SK-N-SH (cell line): ENCODE results near the gene ENDOV. TPM values are rescaled to one million over a fixed set of nuclear protein-coding genes. Genes with fewer than 3 reads are reported as not detected.

Source experiments
- CTCF ChIA-PET: fragments of 300-600, 350-600 bp; formaldehyde crosslinking; extraction: SDS; loops from one replicate; lab custom pipeline; 2021; lab: Yijun Ruan, JAX
- POLR2A ChIA-PET: fragments of 350-600 bp; sonication (Branson Sonifier 250); formaldehyde crosslinking; extraction: SDS; loops from one replicate; lab custom pipeline; 2020; ENCODE audit warnings: antibody characterized with exemption, inconsistent platforms; lab: Yijun Ruan, JAX
- DNase-seq: peaks from one replicate; pipeline ENCODE4 v3.0.0; 2012
- H2AFZ ChIP-seq: fragments of 200-600 bp; sonication (generic); 2 replicates; pipeline ENCODE4 v1.8.1; 2016; ENCODE audit warnings: antibody characterized with exemption, mild to moderate bottlenecking, low read depth
- H3F3A ChIP-seq: fragments of 200-600 bp; sonication (generic); replicated peaks from 2 replicates; pipeline ENCODE3; 2016; ENCODE audit warnings: antibody characterized with exemption, mild to moderate bottlenecking; ENCODE audit not compliant: insufficient read depth
- H3K27ac ChIP-seq, 2 experiments: fragments of 200-500 bp in 1 of 2; fragments of 200-600 bp in 1 of 2; sonication (Bioruptor generic) in 1 of 2; sonication (generic), shearing (Covaris generic) in 1 of 2; 2 replicates each; pipeline versions ENCODE4 v1.5.1 to v1.6.1; 2014 to 2016; ENCODE audit warnings: low read depth in 2 of 2, inconsistent platforms in 1 of 2, low read length in 1 of 2, mild to moderate bottlenecking in 1 of 2, mixed read lengths in 1 of 2
- H3K27me3 ChIP-seq: fragments of 200-600 bp; sonication (generic), shearing (Covaris generic); 2 replicates; pipeline ENCODE4 v1.6.1; 2016; ENCODE audit warnings: mixed run types; ENCODE audit not compliant: insufficient read depth
- H3K36me3 ChIP-seq, 2 experiments: fragments of 200-500 bp in 1 of 2; fragments of 200-600 bp in 1 of 2; sonication (Bioruptor generic) in 1 of 2; sonication (generic) in 1 of 2; replicated peaks in 1 of 2; 2 replicates each; pipeline versions ENCODE3 to v1.5.1; 2014 to 2016; ENCODE audit warnings: low read length in 1 of 2, mild to moderate bottlenecking in 1 of 2; ENCODE audit not compliant: insufficient read depth in 2 of 2, control insufficient read depth in 1 of 2
- H3K4me1 ChIP-seq, 2 experiments: fragments of 200-500 bp in 1 of 2; fragments of 200-600 bp in 1 of 2; sonication (Bioruptor generic) in 1 of 2; sonication (generic), shearing (Covaris generic) in 1 of 2; 2 replicates each; pipeline versions ENCODE4 v1.5.1 to v1.6.1; 2014 to 2016; ENCODE audit warnings: low read depth in 1 of 2, low read length in 1 of 2, mixed run types in 1 of 2; ENCODE audit not compliant: insufficient read depth in 2 of 2, control insufficient read depth in 1 of 2
- H3K4me2 ChIP-seq: fragments of 200-600 bp; sonication (generic), shearing (Covaris generic); 2 replicates; pipeline ENCODE4 v1.6.1; 2017; ENCODE audit warnings: mixed run types
- H3K4me3 ChIP-seq, 2 experiments: fragments of 200-500 bp in 1 of 2; fragments of 200-600 bp in 1 of 2; sonication (Bioruptor generic) in 1 of 2; sonication (generic), shearing (Covaris generic) in 1 of 2; 2 replicates each; pipeline versions ENCODE4 v1.5.1 to v1.8.1; 2014 to 2016; ENCODE audit warnings: low read depth in 2 of 2, inconsistent platforms in 1 of 2, low read length in 1 of 2, mild to moderate bottlenecking in 1 of 2, mixed read lengths in 1 of 2, moderate library complexity in 1 of 2
- H3K79me2 ChIP-seq: fragments of 200-600 bp; sonication (generic); 2 replicates; pipeline ENCODE4 v1.8.1; 2017; ENCODE audit warnings: mild to moderate bottlenecking; ENCODE audit not compliant: insufficient read depth
- H3K9ac ChIP-seq: fragments of 200-600 bp; sonication (generic); 2 replicates; pipeline ENCODE4 v1.6.1; 2017; ENCODE audit warnings: mixed run types
- H3K9me2 ChIP-seq: fragments of 200-600 bp; sonication (generic); 2 replicates; pipeline ENCODE4 v1.6.1; 2017; ENCODE audit warnings: mixed run types
- H3K9me3 ChIP-seq: fragments of 200-600 bp; sonication (generic); 2 replicates; pipeline ENCODE4 v1.6.1; 2017; ENCODE audit warnings: mixed run types, mild to moderate bottlenecking, moderate library complexity
- H4K20me1 ChIP-seq: fragments of 200-600 bp; sonication (generic); 2 replicates; pipeline ENCODE4 v1.6.1; 2017; ENCODE audit warnings: mild to moderate bottlenecking, mixed run types; ENCODE audit not compliant: insufficient read depth
- CHD2 ChIP-seq: fragments of 150-350 bp; IDR thresholded peaks from 2 replicates; pipeline ENCODE4 v1.6.1; 2018; ENCODE audit warnings: low read length; ENCODE audit not compliant: partially characterized antibody
- CTCF ChIP-seq: fragments of 200-600 bp; sonication (generic); IDR thresholded peaks from 2 replicates; pipeline ENCODE4 v1.6.1; 2017; ENCODE audit warnings: antibody characterized with exemption, mild to moderate bottlenecking, moderate library complexity
- ELF1 ChIP-seq: IDR thresholded peaks from 2 replicates; pipeline ENCODE4 v1.4.0; 2012
- EZH2phosphoT487 ChIP-seq: fragments of 200-600 bp; sonication (generic); IDR thresholded peaks from 2 replicates; pipeline ENCODE4 v1.6.1; 2017; ENCODE audit warnings: low read depth, mixed run types, mild to moderate bottlenecking, antibody characterized with exemption, moderate library complexity, borderline replicate concordance
- GABPA ChIP-seq: IDR thresholded peaks from 2 replicates; pipeline ENCODE4 v1.4.0; 2012; ENCODE audit warnings: low read depth, mild to moderate bottlenecking
- JUND ChIP-seq: IDR thresholded peaks from 2 replicates; pipeline ENCODE4 v1.4.0; 2012
- MAX ChIP-seq: IDR thresholded peaks from 2 replicates; pipeline ENCODE4 v1.4.0; 2012; ENCODE audit warnings: low read depth
- NRF1 ChIP-seq: IDR thresholded peaks from 2 replicates; pipeline ENCODE4 v1.6.1; 2012; ENCODE audit warnings: low read depth, mild to moderate bottlenecking, low read length
- POLR2AphosphoS5 ChIP-seq: IDR thresholded peaks from 2 replicates; pipeline ENCODE4 v1.6.1; 2012; ENCODE audit warnings: low read depth, low read length
- RAD21 ChIP-seq: IDR thresholded peaks from 2 replicates; pipeline ENCODE4 v1.6.1; 2012; ENCODE audit warnings: mild to moderate bottlenecking, low read length
- REST ChIP-seq: IDR thresholded peaks from 2 replicates; pipeline ENCODE4 v1.6.1; 2012; ENCODE audit warnings: mild to moderate bottlenecking, low read depth, low read length, moderate library complexity
- SIN3A ChIP-seq: IDR thresholded peaks from 2 replicates; pipeline ENCODE4 v1.6.1; 2012; ENCODE audit warnings: low read depth, mild to moderate bottlenecking, low read length, moderate library complexity, borderline replicate concordance
- SMC3 ChIP-seq: IDR thresholded peaks from 2 replicates; pipeline ENCODE4 v1.6.1; 2012; ENCODE audit warnings: low read depth, low read length, improper control_type of control experiment
- TAF1 ChIP-seq: IDR thresholded peaks from 2 replicates; pipeline ENCODE4 v1.6.1; 2012; ENCODE audit warnings: low read depth, mild to moderate bottlenecking, low read length, moderate library complexity, borderline replicate concordance
- TCF12 ChIP-seq: IDR thresholded peaks from 2 replicates; pipeline ENCODE4 v1.4.0; 2012
- TEAD4 ChIP-seq: IDR thresholded peaks from 2 replicates; pipeline ENCODE4 v1.4.0; 2012; ENCODE audit warnings: mild to moderate bottlenecking, borderline replicate concordance; ENCODE audit not compliant: insufficient read depth
- USF1 ChIP-seq: IDR thresholded peaks from 2 replicates; pipeline ENCODE4 v1.4.0; 2012; ENCODE audit warnings: low read depth, borderline replicate concordance
- YY1 ChIP-seq: IDR thresholded peaks from 2 replicates; pipeline ENCODE4 v1.4.0; 2012; ENCODE audit warnings: low read depth, mild to moderate bottlenecking
- WGBS: methylation state at CpG from one replicate; pipeline ENCODE4 v1.1.6; 2017; ENCODE audit warnings: low lambda C conversion rate; 5-methylcytosine and 5-hydroxymethylcytosine counted together
- polyA plus RNA-seq, 3 experiments: library from polyadenylated mRNA; depleted of rRNA; stranded (reverse); fragments of >200 nt; gene quantifications; 2 replicates each; pipeline ENCODE4 v1.2.3, GENCODE V29; 2012
- TF ChIP-seq, protein P1 (sequence below): fragments of 150-350 bp; IDR thresholded peaks from 2 replicates; pipeline ENCODE4 v1.6.1; 2016; ENCODE audit warnings: mild to moderate bottlenecking, low read depth, low read length
- TF ChIP-seq, protein P2 (sequence below): IDR thresholded peaks from 2 replicates; pipeline ENCODE4 v1.4.0; 2012; ENCODE audit warnings: low read depth, borderline replicate concordance

The ENDOV gene
- polyA plus RNA-seq, 1 of the 3 experiments (the other 2 are of a cell fraction), result 83.6 TPM

DNA sequence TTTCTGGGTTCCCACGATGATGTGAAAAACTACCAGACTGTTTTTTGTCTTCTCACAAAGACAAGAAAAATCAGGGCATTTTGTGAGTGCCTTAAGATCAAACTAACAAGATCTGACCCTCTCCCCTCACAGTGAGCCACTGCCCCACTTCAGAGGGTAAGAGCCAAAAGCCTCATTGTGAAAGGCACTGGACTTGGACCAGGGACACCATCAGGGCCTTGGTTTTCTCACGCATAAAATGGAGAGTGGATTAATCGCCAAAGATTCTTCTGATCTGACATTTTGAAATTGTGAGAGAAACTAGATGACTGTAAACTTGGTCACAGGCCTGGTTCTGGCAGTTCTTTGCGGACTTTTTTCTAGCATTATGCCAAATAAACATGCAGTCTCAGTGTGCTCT lies 21.0 kb upstream of the ENDOV start (continued):
- TF ChIP-seq POLR2AphosphoS5, result no peak
- TF ChIP-seq, protein P1, sequence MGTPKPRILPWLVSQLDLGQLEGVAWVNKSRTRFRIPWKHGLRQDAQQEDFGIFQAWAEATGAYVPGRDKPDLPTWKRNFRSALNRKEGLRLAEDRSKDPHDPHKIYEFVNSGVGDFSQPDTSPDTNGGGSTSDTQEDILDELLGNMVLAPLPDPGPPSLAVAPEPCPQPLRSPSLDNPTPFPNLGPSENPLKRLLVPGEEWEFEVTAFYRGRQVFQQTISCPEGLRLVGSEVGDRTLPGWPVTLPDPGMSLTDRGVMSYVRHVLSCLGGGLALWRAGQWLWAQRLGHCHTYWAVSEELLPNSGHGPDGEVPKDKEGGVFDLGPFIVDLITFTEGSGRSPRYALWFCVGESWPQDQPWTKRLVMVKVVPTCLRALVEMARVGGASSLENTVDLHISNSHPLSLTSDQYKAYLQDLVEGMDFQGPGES, result no peak
- no peak for TF ChIP-seq SMC3
- no peak for TF ChIP-seq NRF1
- no peak for TF ChIP-seq SIN3A

GRCh38 chr17:80394629-80395216 lies 20.2 kb upstream of the ENDOV start:
- peaks cover 36 to 38% of the 10 kb centered on the region in 2 experiments for H3K36me3 ChIP-seq
- no peak overlapping the region for H3K27ac ChIP-seq
- peaks cover 0 to 11% of the 10 kb centered on the region in 2 experiments; a peak in 2 of 4 replicates for H3K4me1 ChIP-seq
- H3K9me2 ChIP-seq, result no peaks in the 10 kb centered on the region
- H4K20me1 ChIP-seq, result no peaks in the 10 kb centered on the region; the same call in 1 of the 2 replicates
- H3K4me3 ChIP-seq, result no peak overlapping the region
- no peak overlapping the region for H3K9ac ChIP-seq
- ChIA-PET CTCF (interaction anchor here (0.7 to 1.7 kb wide), 2 partner anchors 33 to 615 kb away, joined by 3 to 5 read pairs; no protein-coding TSS in a partner anchor), POLR2A (interaction anchor here (0.6 kb wide), 1 partner anchor 217 kb away, joined by 4 read pairs; no protein-coding TSS in a partner anchor)
- no peaks in the 10 kb centered on the region for H3K9me3 ChIP-seq
- DNase-seq, result no peak
- H3K27me3 ChIP-seq, result no peaks in the 10 kb centered on the region
- H2AFZ ChIP-seq, result no peak overlapping the region
- H3F3A ChIP-seq, result peaks cover 5% of the 10 kb centered on the region
- H3K4me2 ChIP-seq, result no peak overlapping the region
- WGBS, result 85% methylated on average over 11 of the region's 11 CpGs
- no peaks in the 10 kb centered on the region for H3K79me2 ChIP-seq
- TF ChIP-seq TAF1 (no peak), TCF12 (no peak), CHD2 (no peak), JUND (no peak), USF1 (no peak), SIN3A (no peak), MAX (no peak), EZH2phosphoT487 (no peak), SMC3 (no peak), TEAD4 (no peak), REST (no peak), YY1 (no peak), GABPA (no peak), RAD21 (no peak), CTCF (no peak), ELF1 (no peak)
- TF ChIP-seq, protein P1, result no peak
- TF ChIP-seq, protein P2, sequence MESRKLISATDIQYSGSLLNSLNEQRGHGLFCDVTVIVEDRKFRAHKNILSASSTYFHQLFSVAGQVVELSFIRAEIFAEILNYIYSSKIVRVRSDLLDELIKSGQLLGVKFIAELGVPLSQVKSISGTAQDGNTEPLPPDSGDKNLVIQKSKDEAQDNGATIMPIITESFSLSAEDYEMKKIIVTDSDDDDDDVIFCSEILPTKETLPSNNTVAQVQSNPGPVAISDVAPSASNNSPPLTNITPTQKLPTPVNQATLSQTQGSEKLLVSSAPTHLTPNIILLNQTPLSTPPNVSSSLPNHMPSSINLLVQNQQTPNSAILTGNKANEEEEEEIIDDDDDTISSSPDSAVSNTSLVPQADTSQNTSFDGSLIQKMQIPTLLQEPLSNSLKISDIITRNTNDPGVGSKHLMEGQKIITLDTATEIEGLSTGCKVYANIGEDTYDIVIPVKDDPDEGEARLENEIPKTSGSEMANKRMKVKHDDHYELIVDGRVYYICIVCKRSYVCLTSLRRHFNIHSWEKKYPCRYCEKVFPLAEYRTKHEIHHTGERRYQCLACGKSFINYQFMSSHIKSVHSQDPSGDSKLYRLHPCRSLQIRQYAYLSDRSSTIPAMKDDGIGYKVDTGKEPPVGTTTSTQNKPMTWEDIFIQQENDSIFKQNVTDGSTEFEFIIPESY, result no peak
